Measurements from ENCODE around the gene ARRB1. TPM values are rescaled to one million over a fixed set of nuclear protein-coding genes. Genes with fewer than 3 reads are reported as not detected.

The ARRB1 gene
- total RNA-seq, 1 experiment from 2014 or later: 24.2 TPM

- Histone ChIP-seq H3K36me3 (ENCODE audit: control insufficient read depth in 1 of 2, insufficient read depth in 2 of 2, low read length in 2 of 2) (no peaks in the 10 kb centered on the region), H3K9me3 (ENCODE audit: control insufficient read depth in 1 of 2, insufficient read depth in 1 of 2, low read depth in 1 of 2, low read length in 2 of 2) (no peaks in the 10 kb centered on the region), H3K4me3 (replicated peaks in 1 of 2; ENCODE audit: low read depth in 1 of 2, low read length in 2 of 2) (no peak overlapping the region), H4K20me1 (ENCODE audit: insufficient read depth) (no peaks in the 10 kb centered on the region), H3K27ac (ENCODE audit: low read depth, low read length) (no peak overlapping the region), H3K79me2 (ENCODE audit: insufficient read depth, low read length) (no peaks in the 10 kb centered on the region), H3K4me1 (ENCODE audit: control insufficient read depth in 1 of 2, insufficient read depth in 2 of 2, low read length in 2 of 2) (peaks cover 0 to 6% of the 10 kb centered on the region in 2 experiments; a peak in 1 of 4 replicates), H3K4me2 (ENCODE audit: low read length) (no peak overlapping the region), H2AFZ (ENCODE audit: low read depth, low read length, poor library complexity, severe bottlenecking) (no peak overlapping the region), H3K9ac (ENCODE audit: low read length) (no peak overlapping the region), H3K27me3 (ENCODE audit: insufficient read depth, low read length) (no peaks in the 10 kb centered on the region), H3K9me2 (ENCODE audit: insufficient read depth) (no peaks in the 10 kb centered on the region)
- DNase-seq (ENCODE audit: low read depth, low spot score) (no peak), ATAC-seq (no peak)
- RAD21 ChIA-PET (ENCODE audit: low non-redundant PET in 1 of 2, low total read pairs in 2 of 2, uncharacterized antibody in 2 of 2, unreplicated experiment in 2 of 2): no interaction called here
- CTCF ChIA-PET: interaction anchor here (3.7 to 7.1 kb wide), 2 partner anchors 103 to 223 kb away, joined by 69 to 160 read pairs; no protein-coding TSS in a partner anchor
- POLR2A ChIA-PET: no interaction called here
- BruUV-seq (replicated peaks): no TSS peak
- no peak for TF ChIP-seq ZBTB33 (IDR thresholded peaks at IDR 0.05; ENCODE audit: extremely low read depth, insufficient replicate concordance, low read length)
- no peak for TF ChIP-seq ZFX (IDR thresholded peaks at IDR 0.05)
- TF ChIP-seq CEBPB (IDR thresholded peaks at IDR 0.05; ENCODE audit: low read depth): no peak
- no peak for TF ChIP-seq CBX3 (IDR thresholded peaks at IDR 0.05; ENCODE audit: low read depth)
- TF ChIP-seq SIN3A (IDR thresholded peaks at IDR 0.05; ENCODE audit: low read depth): no peak
- TF ChIP-seq JUND (IDR thresholded peaks at IDR 0.05): no peak
- TF ChIP-seq RAD21 (IDR thresholded peaks at IDR 0.05; ENCODE audit: low read depth): no peak
- intact Hi-C loops (cut with micrococcal nuclease): no loop called here
Observed at GRCh38 chr11:75246006-75246670, 105.3 kb downstream of the ARRB1 start.
